HG03558 (cell line): ENCODE measurements around the gene ZNF280A.
"Not testable (repeated sequence)": the region's sequence is repeated elsewhere in the genome, so short reads cannot be mapped to it uniquely, and the experiment has no call there.

Experiments used
- ATAC-seq: cut with Tn5 transposase; IDR thresholded peaks from one replicate; pipeline ENCODE4 v1.9.1; 2021; ENCODE audit warnings: moderate number of reproducible peaks; ENCODE audit not compliant: unreplicated experiment; ENCODE audit errors: extremely low read depth

The ZNF280A gene

GRCh38 chr22:22514431-22514830 is 5.6 kb downstream of the ZNF280A start:
- ATAC-seq = not testable (repeated sequence)

GRCh38 chr22:22513619-22514018 is 6.5 kb downstream of the ZNF280A start:
- ATAC-seq = no peak

GRCh38 chr22:22512951-22513350 is 7.1 kb downstream of the ZNF280A start:
- ATAC-seq = no peak

- not testable (repeated sequence) for ATAC-seq
These were observed 9.2 kb downstream of the ZNF280A start for GRCh38 chr22:22510833-22511232.

- ATAC-seq = not testable (repeated sequence)
These were observed 10.2 kb downstream of the ZNF280A start for GRCh38 chr22:22509912-22510311.

GRCh38 chr22:22508274-22509176 is 11.5 kb downstream of the ZNF280A start, which contains the start of gene ZNF280B:
TSS of gene ZNF280B (minus strand) at chr22:22508742. CDS start at chr22:22489398, 19,344 bp downstream.
- no peak for ATAC-seq

- ATAC-seq = no peak
These were observed 12.3 kb downstream of the ZNF280A start for GRCh38 chr22:22507743-22508273.

GRCh38 chr22:22506736-22507135 is 13.3 kb downstream of the ZNF280A start:
- ATAC-seq = no peak

GRCh38 chr22:22498267-22498666 is 21.8 kb downstream of the ZNF280A start:
- no peak for ATAC-seq

GRCh38 chr22:22491589-22491988 is 28.5 kb downstream of the ZNF280A start:
- not testable (repeated sequence) for ATAC-seq

- no peak for ATAC-seq
These were observed 31.3 kb downstream of the ZNF280A start for GRCh38 chr22:22488736-22489135.

GRCh38 chr22:22487869-22488597 is 32.0 kb downstream of the ZNF280A start:
- no peak for ATAC-seq

GRCh38 chr22:22487059-22487458 is 33.0 kb downstream of the ZNF280A start:
- ATAC-seq = no peak

- ATAC-seq = no peak
These were observed 33.8 kb downstream of the ZNF280A start for GRCh38 chr22:22486132-22486899.

GRCh38 chr22:22485524-22485923 is 34.5 kb downstream of the ZNF280A start:
- no peak for ATAC-seq

GRCh38 chr22:22484023-22484422 is 36.0 kb downstream of the ZNF280A start:
- no peak for ATAC-seq

- no peak for ATAC-seq
These were observed 39.1 kb downstream of the ZNF280A start for GRCh38 chr22:22480940-22481339.

- ATAC-seq = no peak
These were observed 40.0 kb downstream of the ZNF280A start for GRCh38 chr22:22479999-22480532.

- no peak for ATAC-seq
These were observed 41.0 kb downstream of the ZNF280A start for GRCh38 chr22:22479116-22479515.

GRCh38 chr22:22478470-22478869 is 41.6 kb downstream of the ZNF280A start:
- no peak for ATAC-seq
